NAMALWA (cell line): ENCODE measurements around the gene HSPA5.
"Not testable (repeated sequence)": the region's sequence is repeated elsewhere in the genome, so short reads cannot be mapped to it uniquely, and the experiment has no call there.

Source experiments
- DNase-seq: peaks from one replicate; pipeline ENCODE4 v3.0.0-alpha.2; 2015; ENCODE audit warnings: low spot score

Gene HSPA5

GRCh38 chr9:125241000-125241862, at the start of gene HSPA5:
TSS of gene HSPA5 (minus strand) at chr9:125241343. CDS start at chr9:125241126, 217 bp downstream.
- DNase-seq, result peak; percentile 99

GRCh38 chr9:125286935-125287433, 45.8 kb upstream of the HSPA5 start:
- not testable (repeated sequence) for DNase-seq

GRCh38 chr9:125284855-125285254, 43.7 kb upstream of the HSPA5 start:
- no peak for DNase-seq

- no peak for DNase-seq
These were observed 39.8 kb upstream of the HSPA5 start for GRCh38 chr9:125280945-125281344.

- no peak for DNase-seq
These were observed 36.3 kb upstream of the HSPA5 start for GRCh38 chr9:125277411-125277810.

GRCh38 chr9:125276771-125277170, 35.6 kb upstream of the HSPA5 start:
- DNase-seq, result no peak

GRCh38 chr9:125272697-125273096, 31.6 kb upstream of the HSPA5 start:
- DNase-seq, result no peak

- DNase-seq, result no peak
These were observed 29.9 kb upstream of the HSPA5 start for GRCh38 chr9:125271081-125271480.

GRCh38 chr9:125269014-125269397, 27.9 kb upstream of the HSPA5 start:
- DNase-seq, result no peak

- DNase-seq, result no peak
These were observed 27.4 kb upstream of the HSPA5 start for GRCh38 chr9:125268394-125269013.

- not testable (repeated sequence) for DNase-seq
These were observed 22.9 kb upstream of the HSPA5 start for GRCh38 chr9:125264068-125264467.

- peak; percentile 53 for DNase-seq
These were observed 21.3 kb upstream of the HSPA5 start for GRCh38 chr9:125262294-125262991.

- peak; percentile 97 for DNase-seq
These were observed 20.6 kb upstream of the HSPA5 start, which contains the start of gene GAPVD1 for GRCh38 chr9:125261501-125262293. TSS of gene GAPVD1 (plus strand) at chr9:125261826. CDS start at chr9:125298922, 37,096 bp downstream.

GRCh38 chr9:125260561-125260960, 19.4 kb upstream of the HSPA5 start:
- DNase-seq, result no peak

GRCh38 chr9:125258832-125259534, 17.8 kb upstream of the HSPA5 start:
- no peak for DNase-seq

GRCh38 chr9:125258160-125258785, 17.1 kb upstream of the HSPA5 start:
- no peak for DNase-seq

- peak; percentile 32 for DNase-seq
These were observed 14.7 kb upstream of the HSPA5 start for GRCh38 chr9:125255781-125256391.

- DNase-seq, result no peak
These were observed 13.1 kb upstream of the HSPA5 start for GRCh38 chr9:125254231-125254630.

GRCh38 chr9:125246261-125246667, 5.1 kb upstream of the HSPA5 start:
- no peak for DNase-seq

GRCh38 chr9:125243792-125244260, 2.7 kb upstream of the HSPA5 start:
- DNase-seq, result no peak
